CD4-positive, alpha-beta T cell treated with Interleukin-4 for 4 hours (primary cell): ENCODE data around the gene ZNRD2.

Experiments
- DNase-seq: peaks from one replicate; pipeline ENCODE4 v3.0.0-alpha.2; 2020

ZNRD2 gene

DNA sequence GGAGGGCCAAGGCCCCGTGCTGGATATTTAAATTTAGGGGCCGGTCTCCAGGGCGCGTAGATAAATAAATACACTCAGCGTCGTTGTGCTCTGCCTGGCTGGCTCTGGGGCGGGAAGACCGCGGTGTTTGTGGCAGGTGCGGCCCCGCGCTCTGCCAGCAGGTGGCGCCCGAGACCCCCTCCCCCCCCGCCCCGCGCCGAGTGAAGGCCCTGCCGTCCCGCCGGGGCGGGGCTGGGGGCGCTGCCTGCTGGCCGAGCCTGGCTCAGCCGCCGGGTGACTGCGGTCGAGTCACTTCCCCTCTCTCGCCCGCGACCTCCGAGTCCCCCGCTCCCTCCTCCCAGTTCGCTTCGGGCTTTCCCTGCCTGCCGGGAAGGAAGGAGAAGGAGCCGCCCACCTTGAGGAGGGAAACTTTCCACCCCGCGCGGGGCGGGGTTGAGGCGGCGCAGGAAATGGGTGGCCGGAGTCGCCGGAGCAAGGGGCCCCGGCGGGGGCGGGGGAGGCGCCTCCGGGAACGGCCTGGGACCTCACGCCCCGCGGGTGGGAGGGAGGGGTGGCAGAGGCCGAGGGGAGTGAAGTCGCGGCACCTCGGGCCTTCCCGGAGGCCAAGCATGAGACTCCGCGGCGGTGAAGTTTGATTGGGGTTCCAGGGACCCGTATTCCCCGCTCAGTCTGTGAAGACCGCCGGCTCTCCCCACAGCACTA, 4.0 kb downstream of the ZNRD2 start:
- DNase-seq, result peak; percentile 90

DNA sequence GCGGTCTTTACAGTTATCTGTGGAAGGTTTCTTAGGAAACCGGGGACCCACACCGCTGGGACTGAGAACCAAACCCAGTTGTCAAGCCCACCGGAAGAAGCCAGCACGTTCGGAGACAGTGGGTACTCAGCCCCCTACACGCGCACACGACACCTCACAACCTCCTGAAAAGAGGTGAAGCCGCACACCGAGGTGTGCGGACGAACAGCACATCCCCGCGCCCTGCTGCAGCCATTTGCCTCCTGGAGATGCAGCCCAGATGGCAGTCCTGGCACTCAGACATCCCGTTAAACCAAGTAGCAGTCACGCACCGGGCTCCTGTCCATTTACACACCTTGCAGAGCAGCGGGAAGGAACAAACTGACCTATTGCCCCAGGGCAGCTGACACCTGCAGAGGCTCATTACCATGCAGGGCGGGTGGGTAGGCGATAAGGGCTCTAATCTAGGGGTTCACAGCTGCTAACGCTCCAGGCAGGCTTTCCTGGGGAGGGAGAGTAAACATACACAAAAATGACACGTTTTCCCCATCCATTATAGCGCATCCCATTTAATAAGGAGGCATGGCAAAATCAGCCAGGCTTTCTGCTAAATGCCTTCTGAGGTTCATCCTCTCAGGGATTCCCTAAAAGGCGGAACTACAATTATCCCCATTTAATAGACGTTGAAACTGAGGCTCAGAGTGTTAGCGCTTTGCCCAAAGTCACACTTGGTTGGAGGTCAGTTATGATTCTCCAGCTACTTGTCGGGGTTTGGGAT, 4.7 kb downstream of the ZNRD2 start:
- no peak for DNase-seq

DNA sequence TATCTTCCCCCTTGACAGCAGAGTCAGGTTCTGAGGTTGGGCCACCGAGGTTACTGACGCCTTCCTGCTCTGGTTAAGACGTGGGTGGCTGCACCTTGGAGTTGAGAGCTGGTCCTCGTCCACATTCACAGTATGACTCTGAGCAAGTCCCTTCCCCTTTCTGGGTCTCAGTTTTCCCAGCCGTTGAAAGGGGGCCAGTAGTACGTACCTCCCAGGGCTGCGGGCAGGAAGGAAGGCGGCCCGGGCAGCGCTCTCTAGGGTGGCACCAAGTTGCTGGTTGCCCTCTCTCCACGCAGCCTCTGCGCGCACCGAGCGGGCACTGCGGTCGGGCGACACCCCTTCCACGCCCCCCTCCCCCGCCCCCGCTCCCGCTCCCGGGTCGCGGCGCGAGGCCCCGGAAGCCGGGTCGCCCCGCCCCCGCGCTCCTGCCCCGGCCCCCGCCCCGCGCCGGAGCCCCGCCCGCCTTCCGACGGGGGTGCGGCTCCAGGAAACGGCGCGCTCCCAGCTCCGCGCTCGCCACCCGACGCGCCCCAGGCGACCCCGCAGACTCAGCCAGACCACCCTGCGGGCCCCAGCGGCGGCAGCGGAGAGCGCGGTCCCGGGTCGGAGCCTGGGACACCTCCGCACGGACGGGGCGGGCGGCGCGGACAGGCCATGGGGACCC, 5.4 kb downstream of the ZNRD2 start, which contains the start of gene EHBP1L1:
Gene EHBP1L1, plus strand, starts transcription at position 486 of the 664 bp plus-strand sequence. CDS start 250 bp downstream, outside the sequence.
- DNase-seq, result peak; percentile 77

DNA sequence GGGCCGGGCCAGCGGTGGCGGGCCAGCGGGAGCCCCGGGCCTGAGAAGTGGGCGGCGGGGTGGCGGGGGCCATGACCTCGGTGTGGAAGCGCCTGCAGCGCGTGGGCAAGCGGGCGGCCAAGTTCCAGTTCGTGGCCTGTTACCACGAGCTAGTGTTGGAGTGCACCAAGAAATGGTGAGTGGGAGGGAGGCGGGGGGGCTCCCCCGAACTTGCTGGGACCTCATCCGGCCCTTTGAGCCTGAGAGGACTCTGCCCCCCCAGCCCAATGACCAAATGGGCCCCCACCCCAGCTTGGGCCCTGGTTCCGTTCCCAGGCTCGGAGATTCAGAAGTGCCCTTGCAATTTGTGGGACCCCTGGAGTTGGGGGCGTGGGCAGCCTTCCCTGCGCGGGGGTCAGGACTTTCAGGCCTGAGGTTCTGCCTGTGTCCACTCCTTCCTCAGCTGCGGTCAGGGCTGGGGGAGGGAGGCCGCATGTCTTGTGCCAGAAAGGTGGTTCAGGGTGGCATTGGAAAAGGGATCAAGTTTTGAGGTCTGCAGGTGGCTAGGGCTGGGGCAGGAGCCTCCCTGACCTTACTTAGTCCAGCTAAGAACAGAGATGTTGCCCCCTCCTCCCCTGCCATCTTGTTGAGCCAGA, 6.1 kb downstream of the ZNRD2 start:
- DNase-seq, result no peak

DNA sequence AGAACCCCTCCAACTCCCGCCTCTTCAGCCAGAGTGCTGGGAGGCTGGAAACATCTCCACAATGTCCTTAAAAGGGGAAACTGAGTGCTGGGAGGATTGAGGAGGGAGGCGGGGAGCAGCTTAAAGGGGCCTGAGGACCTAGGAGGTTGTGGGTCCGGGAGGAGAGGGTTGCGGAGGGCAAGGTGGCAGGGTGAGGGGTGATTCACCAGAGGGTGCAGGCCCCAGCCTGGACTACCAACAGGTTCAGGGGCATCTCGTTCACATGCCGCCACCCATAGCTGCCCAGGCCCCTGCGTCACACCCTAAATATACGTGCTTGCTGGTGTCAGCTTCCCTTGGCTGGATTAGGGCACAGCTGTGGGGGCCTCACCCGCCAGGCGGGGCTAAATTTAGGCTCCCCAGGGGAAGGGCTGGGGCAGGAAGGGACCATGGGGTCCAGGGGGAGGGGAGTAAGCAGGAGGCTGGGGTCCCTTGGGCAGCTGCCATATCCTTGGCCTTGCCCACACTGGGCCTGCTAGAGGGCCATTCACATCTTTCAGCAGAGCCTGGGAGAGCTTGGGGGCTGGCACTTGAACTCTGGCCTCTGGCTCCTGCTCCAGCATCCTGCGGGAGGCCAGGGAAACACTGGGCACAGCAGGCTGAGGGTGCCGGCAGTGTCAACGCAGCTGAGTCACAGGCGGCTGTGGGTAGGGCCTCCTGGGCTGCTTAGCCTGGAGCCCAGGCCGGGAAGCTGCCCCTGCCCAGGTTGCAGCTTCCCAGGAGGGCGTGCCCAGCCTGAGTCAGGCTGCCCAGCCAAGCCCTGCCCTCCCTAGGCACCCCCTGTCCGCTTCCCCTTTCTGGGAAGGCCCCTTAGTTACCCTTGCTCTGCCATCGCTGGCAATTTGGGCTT, 6.8 kb downstream of the ZNRD2 start:
- peak; percentile 27 for DNase-seq

DNA sequence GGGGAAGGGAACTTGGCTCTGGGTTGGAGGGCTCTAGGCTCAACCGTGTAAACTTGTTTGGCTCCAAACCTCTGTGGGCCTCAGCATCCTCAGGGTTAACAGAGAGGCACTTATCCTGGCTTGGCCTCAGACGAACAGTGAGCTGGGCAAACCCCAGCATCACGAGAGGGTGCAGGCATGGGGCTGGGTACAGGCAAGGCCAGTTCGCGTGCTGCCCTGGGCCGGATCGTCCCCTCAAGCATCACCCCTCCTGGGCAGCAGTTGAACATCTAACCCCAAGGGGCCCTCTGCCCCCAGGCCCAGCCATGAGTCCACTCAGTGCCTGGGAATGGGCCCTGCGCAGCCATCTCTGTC, 7.5 kb downstream of the ZNRD2 start:
- DNase-seq, result no peak

DNA sequence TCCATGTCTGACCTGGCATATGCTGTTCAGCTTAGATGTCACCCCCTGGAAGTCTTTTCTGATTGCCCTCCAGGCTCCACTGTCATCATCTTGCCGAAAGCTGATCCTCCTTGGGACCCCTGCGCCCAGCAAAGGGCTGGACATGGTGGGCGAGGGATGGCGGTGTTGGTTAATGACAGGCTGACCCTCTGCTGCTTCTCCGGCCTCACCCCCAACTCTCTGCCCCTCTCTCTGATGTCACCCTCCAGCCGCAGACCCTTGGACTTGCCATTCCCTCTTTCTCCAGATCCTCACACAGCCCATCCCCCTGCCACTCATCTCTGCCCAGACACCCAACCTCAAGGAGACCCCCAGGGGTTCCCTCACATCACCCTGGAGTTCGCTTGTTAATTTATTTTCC, 7.9 kb downstream of the ZNRD2 start:
- DNase-seq, result no peak

DNA sequence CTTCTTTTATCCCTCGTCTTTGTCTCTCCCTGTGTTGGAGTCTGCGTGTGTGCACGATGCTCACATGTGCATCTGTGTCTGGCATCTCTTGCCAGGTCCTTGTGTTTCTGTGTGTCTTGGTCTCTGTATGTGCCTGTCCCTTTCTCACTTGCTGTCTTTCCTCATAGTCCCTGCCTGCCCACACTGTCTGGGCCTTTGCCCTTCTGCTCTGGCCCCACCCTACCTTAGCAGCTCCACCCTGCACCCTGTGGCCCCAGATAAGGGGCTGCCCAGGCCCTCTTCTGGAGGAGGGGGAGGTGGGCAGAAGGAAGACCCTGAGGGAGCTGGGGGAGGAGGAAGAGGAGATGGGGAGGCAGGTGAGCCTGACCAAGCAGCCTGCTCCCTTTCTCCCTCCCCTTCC, 8.4 kb downstream of the ZNRD2 start:
- DNase-seq, result no peak

DNA sequence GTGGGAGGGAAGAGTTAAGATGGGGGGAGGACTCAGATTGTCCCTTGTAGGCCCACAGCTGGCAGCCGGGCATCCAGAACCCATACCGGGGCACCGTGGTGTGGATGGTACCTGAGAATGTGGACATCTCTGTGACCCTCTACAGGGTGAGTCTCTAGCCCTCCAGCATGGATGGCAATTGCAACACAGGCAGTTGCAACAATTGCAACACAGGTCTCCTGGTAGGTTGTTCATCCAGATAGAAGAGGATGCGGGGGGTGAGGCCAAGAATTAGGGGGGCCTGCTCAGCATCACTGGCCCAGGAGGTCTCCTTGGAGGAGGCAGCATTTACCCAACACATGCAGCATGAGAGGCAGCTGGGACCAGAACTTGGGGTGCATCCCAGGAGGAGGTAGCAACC, 9.0 kb downstream of the ZNRD2 start:
- DNase-seq, result no peak

DNA sequence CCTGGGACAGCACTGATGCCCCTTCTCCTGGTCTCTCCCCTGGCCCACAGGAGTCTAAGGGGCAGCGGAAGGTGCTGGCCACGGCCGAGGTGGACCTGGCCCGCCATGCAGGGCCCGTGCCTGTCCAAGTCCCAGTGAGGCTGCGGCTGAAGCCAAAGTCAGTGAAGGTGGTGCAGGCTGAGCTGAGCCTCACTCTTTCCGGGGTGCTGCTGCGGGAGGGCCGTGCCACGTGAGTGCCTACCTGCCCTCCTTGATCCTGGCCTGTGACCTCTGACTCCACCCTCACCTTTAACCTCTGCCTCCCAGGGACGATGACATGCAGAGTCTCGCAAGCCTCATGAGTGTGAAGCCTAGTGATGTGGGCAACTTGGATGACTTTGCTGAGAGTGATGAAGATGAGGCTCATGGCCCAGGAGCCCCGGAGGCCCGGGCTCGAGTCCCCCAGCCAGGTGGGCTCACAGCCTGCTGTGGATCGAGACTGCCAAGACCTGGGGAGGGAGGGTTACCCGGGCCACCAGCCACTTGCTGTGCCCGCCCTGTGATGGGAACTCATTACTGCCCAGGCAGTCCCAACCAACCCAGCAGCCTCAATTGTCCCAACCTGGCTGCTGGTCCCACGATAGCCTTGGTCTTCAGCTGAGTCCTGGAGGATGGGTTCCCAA, 9.9 kb downstream of the ZNRD2 start:
- no peak for DNase-seq

DNA sequence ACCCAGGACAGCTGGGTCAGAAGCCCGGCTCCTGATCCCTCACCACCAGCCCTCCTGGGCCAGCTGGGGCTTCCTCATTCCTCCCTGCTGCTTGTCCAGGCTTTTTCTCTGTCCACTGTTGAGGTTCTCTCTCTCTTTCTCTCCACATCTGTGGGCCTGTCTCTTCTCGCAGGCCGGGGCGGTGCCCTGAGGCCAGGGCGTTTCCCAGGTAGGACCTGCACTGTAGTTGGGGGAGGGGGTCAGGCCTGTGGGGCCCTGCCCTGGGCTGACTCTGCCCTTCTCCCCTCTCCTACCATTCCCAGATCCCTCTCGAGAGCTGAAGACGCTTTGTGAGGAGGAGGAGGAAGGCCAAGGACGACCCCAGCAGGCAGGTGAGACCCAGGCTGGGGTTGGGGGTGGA, 10.5 kb downstream of the ZNRD2 start:
- DNase-seq, result no peak

DNA sequence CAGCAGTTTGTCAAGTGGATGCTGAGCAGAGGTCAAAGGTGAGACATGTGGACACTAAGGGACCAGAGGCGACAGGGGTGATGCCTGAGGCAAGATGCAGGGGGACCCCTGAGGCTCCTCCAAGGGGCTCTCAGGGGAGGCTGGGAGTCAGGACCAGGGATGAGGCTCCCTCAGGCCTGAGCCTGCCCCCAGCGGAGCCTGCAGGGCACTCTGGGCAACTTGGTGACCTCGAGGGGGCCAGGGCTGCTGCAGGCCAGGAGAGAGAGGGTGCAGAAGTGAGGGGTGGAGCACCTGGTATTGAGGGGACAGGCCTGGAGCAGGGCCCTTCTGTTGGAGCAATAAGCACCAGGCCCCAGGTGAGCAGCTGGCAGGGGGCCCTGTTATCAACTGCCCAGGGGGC, 11.7 kb downstream of the ZNRD2 start:
- no peak for DNase-seq

DNA sequence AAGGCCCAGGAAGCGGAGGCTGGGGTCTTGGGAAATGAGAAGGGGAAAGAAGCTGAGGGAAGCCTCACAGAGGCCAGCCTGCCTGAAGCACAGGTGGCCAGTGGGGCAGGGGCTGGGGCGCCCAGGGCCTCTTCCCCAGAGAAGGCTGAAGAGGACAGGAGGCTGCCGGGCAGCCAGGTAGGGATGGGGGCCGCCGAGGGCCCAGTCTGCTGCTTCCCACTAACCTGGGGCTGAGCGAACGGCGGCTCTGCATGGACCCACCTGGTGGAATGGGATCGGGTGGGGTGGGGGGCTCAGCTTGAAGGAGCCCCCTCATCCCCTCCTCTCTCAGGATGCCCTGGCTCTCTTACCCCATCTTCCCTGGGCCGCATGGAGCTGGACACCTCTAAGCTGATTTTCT, 13.3 kb downstream of the ZNRD2 start:
- no peak for DNase-seq

DNA sequence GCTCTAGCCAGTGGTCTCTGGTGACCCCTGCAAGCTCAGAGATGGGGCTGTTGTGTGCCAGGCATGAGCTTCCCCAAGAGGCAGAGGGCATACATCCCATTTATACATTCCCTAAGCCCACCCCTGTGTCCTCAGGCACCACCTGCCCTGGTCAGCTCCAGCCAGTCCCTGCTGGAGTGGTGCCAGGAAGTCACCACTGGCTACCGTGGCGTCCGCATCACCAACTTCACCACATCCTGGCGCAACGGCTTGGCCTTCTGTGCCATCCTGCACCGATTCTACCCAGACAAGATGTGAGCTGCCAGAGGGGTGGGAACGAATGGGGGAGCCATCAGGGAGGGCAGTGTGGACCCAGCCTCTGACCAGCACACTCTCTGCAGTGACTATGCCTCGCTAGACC, 13.8 kb downstream of the ZNRD2 start:
- DNase-seq, result no peak

DNA sequence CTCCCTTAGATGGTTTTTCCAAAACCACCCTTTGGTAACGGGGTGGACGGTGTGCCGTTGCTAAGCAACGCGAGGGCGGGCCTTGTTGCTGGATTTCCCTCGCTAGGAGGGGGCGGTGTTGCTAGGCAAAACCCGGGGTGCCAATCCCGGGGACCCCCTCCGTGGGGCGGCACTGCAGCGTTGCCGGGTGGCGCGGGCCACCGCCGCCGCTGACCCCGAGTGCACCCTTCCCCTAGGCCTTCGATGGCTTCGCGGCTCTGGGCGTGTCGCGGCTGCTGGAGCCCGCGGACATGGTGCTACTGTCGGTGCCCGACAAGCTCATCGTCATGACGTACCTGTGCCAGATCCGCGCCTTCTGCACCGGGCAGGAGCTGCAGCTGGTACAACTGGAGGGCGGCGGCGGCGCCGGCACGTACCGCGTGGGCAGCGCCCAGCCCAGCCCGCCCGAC, 14.5 kb downstream of the ZNRD2 start:
- no peak for DNase-seq

DNA sequence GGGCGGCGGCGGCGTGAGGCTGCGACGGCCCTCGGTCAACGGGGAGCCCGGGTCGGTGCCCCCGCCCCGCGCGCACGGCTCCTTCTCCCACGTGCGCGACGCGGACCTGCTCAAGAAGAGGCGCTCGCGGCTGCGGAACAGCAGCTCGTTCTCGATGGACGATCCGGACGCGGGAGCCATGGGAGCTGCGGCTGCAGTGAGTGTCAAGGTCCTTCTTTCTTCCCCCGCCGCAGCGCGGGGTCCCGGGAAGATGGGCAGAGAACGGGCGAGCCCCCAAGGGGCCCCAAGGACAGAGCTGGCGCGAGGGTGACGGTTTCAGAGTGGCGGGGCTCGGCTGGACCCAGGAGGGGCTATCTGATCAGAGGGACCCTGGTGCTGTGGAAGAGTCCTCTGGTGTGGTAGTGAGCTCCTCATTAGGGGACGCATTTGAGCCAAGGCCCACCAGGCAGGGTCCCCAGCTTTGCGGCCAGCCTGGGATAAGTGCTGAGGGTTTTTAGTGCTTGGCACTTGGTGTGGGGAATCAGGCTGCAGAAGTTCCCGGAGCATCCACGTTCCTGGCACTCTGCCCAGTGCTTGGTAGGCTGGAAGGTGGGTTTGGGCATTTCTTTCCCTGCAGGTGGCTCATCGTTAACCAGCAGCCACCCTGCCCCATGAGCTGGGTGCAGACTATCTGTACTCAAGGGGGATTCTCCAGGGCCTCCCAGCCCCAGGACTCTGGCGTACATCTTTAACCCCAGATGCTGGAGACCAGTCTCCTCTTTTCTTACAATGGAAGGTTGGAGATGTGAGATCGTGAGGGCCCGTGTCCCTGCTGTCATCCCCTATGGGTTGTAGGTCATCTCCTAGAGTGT, 15.3 kb downstream of the ZNRD2 start:
- DNase-seq, result no peak

DNA sequence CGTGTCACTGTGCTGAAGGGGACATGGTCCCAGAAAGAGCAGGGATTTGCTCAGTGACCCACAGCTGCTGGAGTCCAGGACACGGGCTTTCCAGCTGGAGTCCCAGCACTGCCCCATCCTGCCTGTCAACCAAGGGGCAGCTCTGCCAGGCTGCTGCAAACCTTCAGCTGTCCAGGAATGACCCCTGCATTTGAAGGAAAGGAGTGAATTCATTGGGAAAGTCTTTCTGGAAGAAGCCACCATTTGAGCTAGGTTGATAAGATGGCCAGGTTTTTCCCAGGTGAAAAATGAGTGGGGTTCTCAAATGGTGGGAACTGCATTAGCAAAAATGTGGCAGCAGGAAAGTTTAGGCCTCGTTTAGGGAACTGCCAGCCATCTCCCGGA, 16.0 kb downstream of the ZNRD2 start:
- DNase-seq, result no peak

DNA sequence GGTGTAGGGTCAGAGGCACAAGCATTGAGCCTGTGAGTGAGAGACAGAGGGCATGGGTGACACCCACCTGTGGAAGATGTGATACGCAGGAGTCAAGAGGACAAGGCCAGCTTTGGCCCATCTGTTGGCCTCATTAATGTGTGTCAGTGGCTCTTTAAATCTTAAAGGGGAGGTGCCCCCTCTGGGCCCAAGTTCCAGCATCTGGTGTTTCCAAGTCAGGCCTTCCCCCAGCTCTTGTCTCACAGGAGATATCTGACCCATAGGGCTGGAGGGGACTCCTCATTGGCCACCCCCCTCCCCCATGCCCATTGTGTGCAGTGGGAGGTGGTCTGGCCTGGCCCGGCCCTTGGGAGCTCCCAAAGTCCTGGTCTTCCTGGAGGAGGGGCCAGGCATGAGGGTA, 16.4 kb downstream of the ZNRD2 start:
- DNase-seq, result no peak

DNA sequence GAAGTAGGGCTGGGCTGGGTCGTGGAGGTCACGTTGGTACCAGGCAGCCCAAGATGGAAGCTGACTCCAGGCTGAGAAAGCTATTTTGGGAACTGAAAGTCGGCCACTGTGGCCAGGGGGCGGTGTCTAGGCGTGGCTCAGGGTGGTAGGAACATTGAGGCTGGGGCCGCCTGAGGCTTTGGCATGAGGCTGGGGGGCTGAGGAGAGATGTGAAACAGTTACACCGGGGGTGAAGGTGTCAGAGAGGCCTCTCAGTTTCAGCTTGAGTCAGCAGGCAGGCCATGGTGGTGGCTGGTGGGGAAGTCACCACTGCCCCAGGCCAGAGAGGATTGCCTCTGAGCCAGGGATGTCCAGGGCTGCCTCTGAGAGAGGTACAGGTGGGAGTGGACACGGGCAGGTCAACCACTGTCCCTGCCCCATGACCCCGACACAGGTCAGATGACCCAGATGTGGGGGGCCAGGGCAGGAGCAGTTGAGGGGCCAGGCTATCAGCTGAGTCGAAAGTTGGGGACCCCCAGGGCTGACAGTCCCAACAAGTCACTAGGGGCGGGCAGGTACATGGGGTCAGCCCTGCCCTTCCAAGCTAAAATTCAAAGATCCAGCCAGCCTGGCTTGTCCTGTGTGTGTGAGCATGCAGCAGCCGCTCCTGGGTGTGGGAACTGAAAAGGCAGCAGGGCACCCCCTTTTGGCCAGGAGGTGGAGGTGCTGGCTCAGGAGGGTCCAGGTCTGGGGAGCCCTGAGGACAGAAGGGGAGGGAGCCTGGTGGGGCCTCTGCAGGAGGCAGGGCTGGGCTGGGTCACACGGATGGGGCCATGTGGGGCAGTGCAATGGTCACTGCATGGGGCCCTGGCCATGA, 18.1 kb downstream of the ZNRD2 start:
- peak; percentile 78 for DNase-seq
